Endothelial cell of umbilical vein (primary cell): Measurements from ENCODE around the gene NR1I3. TPM values are rescaled to one million over a fixed set of nuclear protein-coding genes. Genes with fewer than 3 reads are reported as not detected.

ENCODE experiments used
- BruUV-seq: library from RNA; stranded (reverse); fragments of 400-500 nt; replicated peaks from 2 replicates; lab custom pipeline; 2021; lab: Mats Ljungman, UMichigan
- CTCF ChIA-PET: fragments of 300-600, 350-600 bp; sonication (Branson Sonifier 250); formaldehyde crosslinking; loops from one replicate; lab custom pipeline; 2021; ENCODE audit warnings: antibody characterized with exemption, inconsistent platforms; lab: Charles Lee
- POLR2A ChIA-PET: fragments of 300-600, 350-600 bp; sonication (Branson Sonifier 250); formaldehyde crosslinking; loops from one replicate; lab custom pipeline; 2021; ENCODE audit warnings: antibody characterized with exemption, inconsistent platforms; lab: Charles Lee
- DNase-seq: peaks from one replicate; pipeline ENCODE4 v3.0.0-alpha.2; 2011; ENCODE audit warnings: low read depth, low spot score
- FAIRE-seq: peaks from 2 replicates; lab custom pipeline; 2011; peaks lifted over from hg19 to GRCh38; lab: Jason Lieb, UNC
- H2AFZ ChIP-seq: 2 replicates; pipeline ENCODE4 v1.6.0; 2012; ENCODE audit warnings: low read depth, low read length, control low read depth, inconsistent platforms
- H3K27ac ChIP-seq: 2 replicates; pipeline ENCODE4 v1.5.1; 2011; ENCODE audit warnings: low read depth, mild to moderate bottlenecking, control low read depth, low read length, moderate library complexity; ENCODE audit not compliant: insufficient read depth
- H3K27me3 ChIP-seq, 2 experiments: 2 replicates each; pipeline versions ENCODE4 v1.6.0 to v1.6.1; 2011; ENCODE audit warnings: low read length in 2 of 2, mixed read lengths in 1 of 2; ENCODE audit not compliant: control insufficient read depth in 2 of 2, insufficient read depth in 2 of 2
- H3K36me3 ChIP-seq, 2 experiments: 2 replicates in 1 of 2; 3 replicates in 1 of 2; pipeline ENCODE4 v1.5.1; 2011; ENCODE audit warnings: low read length in 2 of 2, mild to moderate bottlenecking in 1 of 2, moderate library complexity in 1 of 2; ENCODE audit not compliant: control insufficient read depth in 2 of 2, insufficient read depth in 2 of 2; ENCODE audit errors: extremely low read depth in 1 of 2
- H3K4me1 ChIP-seq: 3 replicates; pipeline ENCODE4 v1.5.1; 2011; ENCODE audit warnings: mild to moderate bottlenecking, low read length; ENCODE audit not compliant: control insufficient read depth, insufficient read depth; ENCODE audit errors: extremely low read depth
- H3K4me2 ChIP-seq: 2 replicates; pipeline ENCODE4 v1.6.1; 2011; ENCODE audit warnings: low read length, control low read depth, mixed read lengths; ENCODE audit not compliant: insufficient read depth
- H3K4me3 ChIP-seq, 3 experiments: fragments of 200-600 bp in 1 of 3; sonication (generic), shearing (Covaris generic) in 1 of 3; replicated peaks in 1 of 3; 2 replicates each; pipeline ENCODE4 v1.5.1; 2011 to 2016; ENCODE audit warnings: control low read depth in 3 of 3, low read length in 3 of 3, mild to moderate bottlenecking in 2 of 3, inconsistent platforms in 1 of 3, low read depth in 1 of 3, moderate library complexity in 1 of 3; ENCODE audit not compliant: insufficient read depth in 1 of 3
- H3K79me2 ChIP-seq: 2 replicates; pipeline ENCODE4 v1.6.0; 2012; ENCODE audit warnings: low read length, inconsistent platforms; ENCODE audit not compliant: control insufficient read depth, insufficient read depth
- H3K9ac ChIP-seq: replicated peaks from 2 replicates; pipeline ENCODE3; 2011; ENCODE audit warnings: low read length, control low read depth; ENCODE audit not compliant: insufficient read depth; ENCODE audit errors: extremely low read depth
- H3K9me1 ChIP-seq: replicated peaks from 3 replicates; pipeline ENCODE4 v1.6.0; 2011; ENCODE audit warnings: mild to moderate bottlenecking, low read length; ENCODE audit not compliant: control insufficient read depth, insufficient read depth; ENCODE audit errors: extremely low read depth
- H3K9me3 ChIP-seq: replicated peaks from 2 replicates; pipeline ENCODE4 v1.5.1; 2012; ENCODE audit warnings: low read length, inconsistent platforms; ENCODE audit not compliant: control insufficient read depth, insufficient read depth
- H4K20me1 ChIP-seq: replicated peaks from 2 replicates; pipeline ENCODE3; 2011; ENCODE audit warnings: mild to moderate bottlenecking, low read length; ENCODE audit not compliant: control insufficient read depth, insufficient read depth; ENCODE audit errors: extremely low read depth
- EZH2 ChIP-seq: IDR thresholded peaks from 2 replicates; pipeline ENCODE4 v1.6.1; 2012; ENCODE audit warnings: borderline replicate concordance, low read depth, mild to moderate bottlenecking, moderate library complexity, low read length, inconsistent platforms; ENCODE audit not compliant: severe bottlenecking
- FOS ChIP-seq: IDR thresholded peaks from 2 replicates; pipeline ENCODE4 v1.6.1; 2011; ENCODE audit warnings: mild to moderate bottlenecking, low read length, moderate library complexity, borderline replicate concordance; ENCODE audit not compliant: insufficient read depth
- GATA2 ChIP-seq: IDR thresholded peaks from 2 replicates; pipeline ENCODE4 v1.7.0; 2011; ENCODE audit warnings: low read depth, mild to moderate bottlenecking, moderate library complexity, mixed read lengths, low read length; ENCODE audit not compliant: insufficient read length, insufficient read depth
- JUN ChIP-seq: IDR thresholded peaks from 2 replicates; pipeline ENCODE4 v1.6.1; 2011; ENCODE audit warnings: borderline replicate concordance, low read depth; ENCODE audit not compliant: insufficient read length, insufficient read depth
- MYC ChIP-seq: IDR thresholded peaks from one replicate; pipeline ENCODE4 v1.6.1; 2011; ENCODE audit warnings: mild to moderate bottlenecking, low read depth, low read length
- POLR2A ChIP-seq: IDR thresholded peaks from 2 replicates; pipeline ENCODE4 v1.6.1; 2012; ENCODE audit warnings: low read depth, mild to moderate bottlenecking, control low read depth, low read length
- POLR2AphosphoS5 ChIP-seq: IDR thresholded peaks from 2 replicates; pipeline ENCODE4 v1.6.1; 2012; ENCODE audit warnings: low read depth, mild to moderate bottlenecking, control low read depth, low read length, moderate library complexity; ENCODE audit not compliant: insufficient read depth
- dilution Hi-C: fragments of 300-500 bp; cut with MboI; formaldehyde crosslinking; loops from one replicate; pipeline ENCODE4 v1.15.0; 2019; ENCODE audit warnings: low sequenced_read_pairs; ENCODE audit not compliant: extremely low pct_ligation_motif_present
- intact Hi-C: fragments of 100-400 bp; cut with micrococcal nuclease; formaldehyde crosslinking; loops from one replicate; pipeline ENCODE4 v1.10.0; 2022
- polyA plus RNA-seq, 4 experiments: library from polyadenylated mRNA; depleted of rRNA in 3 of 4; stranded (reverse) in 3 of 4; unstranded in 1 of 4; fragments of >200 nt; gene quantifications; 2 replicates each; pipeline versions ENCODE4 v1.2.1 to v1.2.3, GENCODE V29; 2011 to 2012; ENCODE audit warnings: missing spikeins in 1 of 4
- total RNA-seq: library from RNA; stranded (reverse); gene quantifications from 2 replicates; pipeline ENCODE4 v1.2.3, GENCODE V29; 2021
- TF ChIP-seq, protein P1 (sequence below): IDR thresholded peaks from 2 replicates; pipeline ENCODE4 v1.6.1; 2011; ENCODE audit not compliant: insufficient read depth, insufficient read length
- TF ChIP-seq, protein P2 (sequence below), 2 donors: IDR thresholded peaks; 1 replicate in 1 of 2; 2 replicates in 1 of 2; pipeline ENCODE4 v1.5.1; 2011; ENCODE audit warnings: low read length in 2 of 2, mild to moderate bottlenecking in 2 of 2, moderate library complexity in 2 of 2, control low read depth in 1 of 2, inconsistent platforms in 1 of 2, low read depth in 1 of 2; ENCODE audit not compliant: insufficient read depth in 1 of 2; ENCODE audit errors: extremely low read depth in 1 of 2

The NR1I3 gene
- total and polyA plus RNA-seq, 2 donors (not counting 3 experiments of a cell fraction or from before 2014, with no cell fraction given), result not detected

DNA sequence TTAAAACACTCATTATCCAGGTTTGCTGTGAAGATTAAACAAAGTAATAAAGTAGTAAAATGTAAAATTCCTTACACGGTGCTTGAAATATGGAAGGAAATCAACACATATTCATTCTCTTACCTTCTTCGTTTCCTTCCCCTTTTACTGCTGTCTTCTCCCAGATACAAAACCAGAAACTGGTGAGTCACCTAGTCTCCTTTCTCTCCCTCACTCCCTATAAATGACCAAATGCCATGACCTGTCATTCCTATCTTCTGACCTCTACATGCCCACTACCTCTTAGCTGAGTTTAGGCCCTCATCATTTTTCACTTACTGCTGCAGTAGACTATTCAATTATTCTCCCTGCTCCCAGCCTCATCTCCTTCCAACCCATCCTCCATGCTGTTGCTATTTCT, 4.3 kb upstream of the NR1I3 start:
- TF ChIP-seq FOS (no peak), GATA2 (no peak), JUN (no peak), MYC (no peak), POLR2AphosphoS5 (no peak), POLR2A (no peak), EZH2 (no peak)
- TF ChIP-seq, protein P1, sequence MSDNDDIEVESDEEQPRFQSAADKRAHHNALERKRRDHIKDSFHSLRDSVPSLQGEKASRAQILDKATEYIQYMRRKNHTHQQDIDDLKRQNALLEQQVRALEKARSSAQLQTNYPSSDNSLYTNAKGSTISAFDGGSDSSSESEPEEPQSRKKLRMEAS, result no peak
- TF ChIP-seq, protein P2, sequence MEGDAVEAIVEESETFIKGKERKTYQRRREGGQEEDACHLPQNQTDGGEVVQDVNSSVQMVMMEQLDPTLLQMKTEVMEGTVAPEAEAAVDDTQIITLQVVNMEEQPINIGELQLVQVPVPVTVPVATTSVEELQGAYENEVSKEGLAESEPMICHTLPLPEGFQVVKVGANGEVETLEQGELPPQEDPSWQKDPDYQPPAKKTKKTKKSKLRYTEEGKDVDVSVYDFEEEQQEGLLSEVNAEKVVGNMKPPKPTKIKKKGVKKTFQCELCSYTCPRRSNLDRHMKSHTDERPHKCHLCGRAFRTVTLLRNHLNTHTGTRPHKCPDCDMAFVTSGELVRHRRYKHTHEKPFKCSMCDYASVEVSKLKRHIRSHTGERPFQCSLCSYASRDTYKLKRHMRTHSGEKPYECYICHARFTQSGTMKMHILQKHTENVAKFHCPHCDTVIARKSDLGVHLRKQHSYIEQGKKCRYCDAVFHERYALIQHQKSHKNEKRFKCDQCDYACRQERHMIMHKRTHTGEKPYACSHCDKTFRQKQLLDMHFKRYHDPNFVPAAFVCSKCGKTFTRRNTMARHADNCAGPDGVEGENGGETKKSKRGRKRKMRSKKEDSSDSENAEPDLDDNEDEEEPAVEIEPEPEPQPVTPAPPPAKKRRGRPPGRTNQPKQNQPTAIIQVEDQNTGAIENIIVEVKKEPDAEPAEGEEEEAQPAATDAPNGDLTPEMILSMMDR (IDR thresholded peaks at IDR 0.05; ENCODE audit: extremely low read depth in 1 of 2, insufficient read depth in 1 of 2, low read depth in 1 of 2, low read length in 2 of 2), result no peak
- H3K4me1 ChIP-seq, result no peaks in the 10 kb centered on the region
- no peak overlapping the region for H3K4me2 ChIP-seq
- H2AFZ ChIP-seq, result no peak overlapping the region
- no peaks in the 10 kb centered on the region for H3K36me3 ChIP-seq
- H3K27me3 ChIP-seq, result peaks cover 1 to 3% of the 10 kb centered on the region in 2 experiments
- H3K27ac ChIP-seq, result no peak overlapping the region
- dilution Hi-C loops, result no loop called here
- BruUV-seq, result no TSS peak
- ChIA-PET CTCF (no interaction called here), POLR2A (no interaction called here)
- no peak overlapping the region for H3K4me3 ChIP-seq
- DNase-seq, result no peak
- no peaks in the 10 kb centered on the region for H3K79me2 ChIP-seq
- no peaks in the 10 kb centered on the region for H3K9me3 ChIP-seq
- no peaks in the 10 kb centered on the region for H4K20me1 ChIP-seq
- intact Hi-C loops, result no loop called here
- no peak for FAIRE-seq
- H3K9ac ChIP-seq, result no peak overlapping the region
- H3K9me1 ChIP-seq, result no peaks in the 10 kb centered on the region
